Neural progenitor cell (in vitro differentiated cells): ENCODE measurements around the gene NSUN4. TPM values are rescaled to one million over a fixed set of nuclear protein-coding genes. Genes with fewer than 3 reads are reported as not detected.

ENCODE experiments used
- DNase-seq: peaks from one replicate; pipeline ENCODE4 v3.0.0-alpha.2; 2016; ENCODE audit warnings: low spot score
- H2AFZ ChIP-seq: fragments of 200-600 bp; sonication (generic); replicated peaks from 2 replicates; pipeline ENCODE4 v1.6.1; 2016; ENCODE audit warnings: antibody characterized with exemption
- H3F3A ChIP-seq: fragments of 200-600 bp; sonication (generic); 2 replicates; pipeline ENCODE4 v1.6.1; 2016; ENCODE audit warnings: antibody characterized with exemption, low read depth
- H3K27ac ChIP-seq: fragments of 200-600 bp; sonication (generic); 2 replicates; pipeline ENCODE4 v1.5.1; 2016; ENCODE audit warnings: mild to moderate bottlenecking
- H3K27me3 ChIP-seq: fragments of 200-600 bp; sonication (generic); 2 replicates; pipeline ENCODE4 v1.6.1; 2016; ENCODE audit warnings: mild to moderate bottlenecking, moderate library complexity
- H3K36me3 ChIP-seq: fragments of 200-600 bp; sonication (generic); 2 replicates; pipeline ENCODE4 v1.5.1; 2016
- H3K4me1 ChIP-seq: fragments of 200-600 bp; sonication (generic); 2 replicates; pipeline ENCODE4 v1.6.1; 2016; ENCODE audit warnings: mixed run types
- H3K4me2 ChIP-seq: fragments of 200-600 bp; sonication (generic); 2 replicates; pipeline ENCODE4 v1.6.1; 2016
- H3K4me3 ChIP-seq: fragments of 200-600 bp; sonication (generic); 2 replicates; pipeline ENCODE4 v1.5.1; 2016
- H3K79me2 ChIP-seq: fragments of 200-600 bp; sonication (generic); 2 replicates; pipeline ENCODE4 v1.6.1; 2016; ENCODE audit warnings: low read depth
- H3K9ac ChIP-seq: fragments of 200-600 bp; sonication (generic); 2 replicates; pipeline ENCODE4 v1.6.1; 2016
- H3K9me3 ChIP-seq: fragments of 200-600 bp; sonication (generic); 2 replicates; pipeline ENCODE4 v1.5.1; 2016; ENCODE audit warnings: low read depth
- H4K20me1 ChIP-seq: fragments of 200-600 bp; sonication (generic); 2 replicates; pipeline ENCODE4 v1.6.1; 2016; ENCODE audit warnings: low read depth
- H3K27ac Mint-ChIP-seq: 3 replicates; pipeline ENCODE4 v1.8.0; 2021; ENCODE audit warnings: mixed read lengths
- H3K27me3 Mint-ChIP-seq: 2 replicates; pipeline ENCODE4 v1.8.0; 2022; ENCODE audit warnings: low read depth, mild to moderate bottlenecking, inconsistent platforms, moderate library complexity, mixed read lengths; ENCODE audit not compliant: insufficient read depth
- H3K36me3 Mint-ChIP-seq: 3 replicates; pipeline ENCODE4 v1.8.0; 2021; ENCODE audit warnings: mixed read lengths
- H3K4me1 Mint-ChIP-seq: 3 replicates; pipeline ENCODE4 v1.8.0; 2021; ENCODE audit warnings: mixed read lengths
- H3K4me3 Mint-ChIP-seq: 3 replicates; pipeline ENCODE4 v1.8.0; 2021; ENCODE audit warnings: mild to moderate bottlenecking, moderate library complexity, mixed read lengths
- H3K9me3 Mint-ChIP-seq: 3 replicates; pipeline ENCODE4 v1.8.0; 2020; ENCODE audit warnings: mixed read lengths
- CTCF ChIP-seq: fragments of 200-600 bp; sonication (generic); IDR thresholded peaks from 2 replicates; pipeline ENCODE4 v1.5.1; 2017; ENCODE audit warnings: antibody characterized with exemption, mild to moderate bottlenecking
- EZH2 ChIP-seq: fragments of 200-600 bp; sonication (generic); IDR thresholded peaks from 2 replicates; pipeline ENCODE4 v1.6.1; 2017; ENCODE audit warnings: antibody characterized with exemption, mild to moderate bottlenecking, moderate library complexity
- EZH2phosphoT487 ChIP-seq: fragments of 200-600 bp; sonication (generic); IDR thresholded peaks from 2 replicates; pipeline ENCODE4 v1.6.1; 2017; ENCODE audit warnings: antibody characterized with exemption
- total RNA-seq: library from RNA; depleted of rRNA; stranded (reverse); fragments of >200 nt; gene quantifications from 2 replicates; pipeline ENCODE4 v1.2.3, GENCODE V29; 2015; ENCODE audit warnings: low replicate concordance

The NSUN4 gene
- total RNA-seq, 1 donor from 2014 or later = 12.4 TPM

- Mint-ChIP-seq H3K27ac (peak overlapping the region; percentile 99), H3K9me3 (no peaks in the 10 kb centered on the region), H3K4me1 (peaks cover 30% of the 10 kb centered on the region), H3K36me3 (peaks cover 25% of the 10 kb centered on the region), H3K4me3 (peak overlapping the region; percentile 100), H3K27me3 (peaks cover 5% of the 10 kb centered on the region)
- peak overlapping the region; percentile 97 for H3K27ac ChIP-seq
- no peak for DNase-seq
- TF ChIP-seq CTCF (no peak), EZH2phosphoT487 (no peak), EZH2 (no peak)
- H3K9ac ChIP-seq = peak overlapping the region; percentile 90
- no peak overlapping the region for H2AFZ ChIP-seq
- peaks cover 27% of the 10 kb centered on the region for H3F3A ChIP-seq
- H3K79me2 ChIP-seq = peaks cover 76% of the 10 kb centered on the region
- peaks cover 6% of the 10 kb centered on the region for H3K36me3 ChIP-seq
- no peaks in the 10 kb centered on the region for H3K9me3 ChIP-seq
- H3K4me1 ChIP-seq = peaks cover 24% of the 10 kb centered on the region
- H3K4me3 ChIP-seq = peak overlapping the region; percentile 81
- peaks cover 22% of the 10 kb centered on the region for H4K20me1 ChIP-seq
- H3K4me2 ChIP-seq = peak overlapping the region; percentile 89
- H3K27me3 ChIP-seq = no peaks in the 10 kb centered on the region
Observed at GRCh38 chr1:46300673-46301405, 39.8 kb upstream of the NSUN4 start.

- Histone ChIP-seq H3F3A (peaks cover 27% of the 10 kb centered on the region), H3K9me3 (no peaks in the 10 kb centered on the region), H3K4me2 (peak overlapping the region; percentile 89), H2AFZ (no peak overlapping the region), H3K36me3 (peaks cover 6% of the 10 kb centered on the region), H3K9ac (peak overlapping the region; percentile 90), H4K20me1 (peaks cover 28% of the 10 kb centered on the region), H3K27me3 (no peaks in the 10 kb centered on the region), H3K27ac (peak overlapping the region; percentile 97), H3K4me3 (peak overlapping the region; percentile 81), H3K4me1 (peaks cover 26% of the 10 kb centered on the region), H3K79me2 (peaks cover 82% of the 10 kb centered on the region)
- Mint-ChIP-seq H3K27me3 (peaks cover 5% of the 10 kb centered on the region), H3K4me1 (peaks cover 33% of the 10 kb centered on the region), H3K9me3 (no peaks in the 10 kb centered on the region), H3K4me3 (peak overlapping the region; percentile 100), H3K36me3 (peaks cover 24% of the 10 kb centered on the region), H3K27ac (peak overlapping the region; percentile 99)
- no peak for TF ChIP-seq EZH2phosphoT487
- no peak for TF ChIP-seq EZH2
- TF ChIP-seq CTCF = no peak
- DNase-seq = peak; percentile 31
Observed at GRCh38 chr1:46301406-46301807, 39.2 kb upstream of the NSUN4 start.

- H3K4me2 ChIP-seq = peak overlapping the region; percentile 89
- H3K9ac ChIP-seq = peak overlapping the region; percentile 90
- H3K27me3 ChIP-seq = no peaks in the 10 kb centered on the region
- H3K4me1 ChIP-seq = peaks cover 26% of the 10 kb centered on the region
- TF ChIP-seq EZH2phosphoT487 (no peak), EZH2 (no peak), CTCF (peak; percentile 45)
- H3K36me3 ChIP-seq = peaks cover 6% of the 10 kb centered on the region
- peaks cover 27% of the 10 kb centered on the region for H3F3A ChIP-seq
- H3K4me3 ChIP-seq = peak overlapping the region; percentile 81
- peak; percentile 85 for DNase-seq
- H3K9me3 Mint-ChIP-seq = no peaks in the 10 kb centered on the region
- peak overlapping the region; percentile 100 for H3K4me3 Mint-ChIP-seq
- H3K27ac ChIP-seq = peak overlapping the region; percentile 97
- peaks cover 17% of the 10 kb centered on the region for H3K36me3 Mint-ChIP-seq
- peaks cover 33% of the 10 kb centered on the region for H3K4me1 Mint-ChIP-seq
- H4K20me1 ChIP-seq = peaks cover 34% of the 10 kb centered on the region
- H3K27ac Mint-ChIP-seq = peak overlapping the region; percentile 99
- H3K9me3 ChIP-seq = no peaks in the 10 kb centered on the region
- peaks cover 5% of the 10 kb centered on the region for H3K27me3 Mint-ChIP-seq
- peaks cover 88% of the 10 kb centered on the region for H3K79me2 ChIP-seq
- no peak overlapping the region for H2AFZ ChIP-seq
Observed at GRCh38 chr1:46301808-46302640, 38.6 kb upstream of the NSUN4 start.
